DOHH2 (cell line): ENCODE data around the gene EMID1.

ENCODE experiments used
- EZH2phosphoT487 ChIP-seq: fragments of 200-600 bp; sonication (generic); IDR thresholded peaks from 2 replicates; pipeline ENCODE4 v1.6.1; 2017; ENCODE audit warnings: borderline replicate concordance, mild to moderate bottlenecking, antibody characterized with exemption, low read length, moderate library complexity, mixed read lengths
- TF ChIP-seq, protein P1 (sequence below): fragments of 200-600 bp; sonication (generic); IDR thresholded peaks from one replicate; pipeline ENCODE4 v1.5.1; 2014; ENCODE audit warnings: antibody characterized with exemption, mild to moderate bottlenecking, low read depth, low read length; ENCODE audit not compliant: poor library complexity, severe bottlenecking

DNA sequence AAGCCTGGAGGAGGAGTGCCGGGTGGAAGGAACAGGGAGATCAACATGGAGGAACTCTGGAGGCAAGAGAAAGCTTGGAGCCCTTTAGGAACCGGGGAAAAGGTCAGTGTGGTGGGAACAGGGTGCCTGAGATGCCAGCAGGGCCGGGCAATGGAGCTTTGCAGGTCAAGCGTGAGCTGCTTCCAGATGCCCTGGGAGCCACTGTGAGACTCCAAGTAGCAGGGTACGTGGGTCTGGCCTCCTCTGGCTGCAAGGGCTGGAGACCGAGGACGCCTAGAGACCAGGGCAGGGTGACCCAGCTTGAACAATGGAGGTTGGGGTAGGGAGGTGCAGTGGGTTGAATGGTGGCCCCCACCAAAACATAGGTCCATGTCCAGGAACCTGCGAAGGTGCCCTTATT is 15.6 kb upstream of the EMID1 start:
- TF ChIP-seq, protein P1, sequence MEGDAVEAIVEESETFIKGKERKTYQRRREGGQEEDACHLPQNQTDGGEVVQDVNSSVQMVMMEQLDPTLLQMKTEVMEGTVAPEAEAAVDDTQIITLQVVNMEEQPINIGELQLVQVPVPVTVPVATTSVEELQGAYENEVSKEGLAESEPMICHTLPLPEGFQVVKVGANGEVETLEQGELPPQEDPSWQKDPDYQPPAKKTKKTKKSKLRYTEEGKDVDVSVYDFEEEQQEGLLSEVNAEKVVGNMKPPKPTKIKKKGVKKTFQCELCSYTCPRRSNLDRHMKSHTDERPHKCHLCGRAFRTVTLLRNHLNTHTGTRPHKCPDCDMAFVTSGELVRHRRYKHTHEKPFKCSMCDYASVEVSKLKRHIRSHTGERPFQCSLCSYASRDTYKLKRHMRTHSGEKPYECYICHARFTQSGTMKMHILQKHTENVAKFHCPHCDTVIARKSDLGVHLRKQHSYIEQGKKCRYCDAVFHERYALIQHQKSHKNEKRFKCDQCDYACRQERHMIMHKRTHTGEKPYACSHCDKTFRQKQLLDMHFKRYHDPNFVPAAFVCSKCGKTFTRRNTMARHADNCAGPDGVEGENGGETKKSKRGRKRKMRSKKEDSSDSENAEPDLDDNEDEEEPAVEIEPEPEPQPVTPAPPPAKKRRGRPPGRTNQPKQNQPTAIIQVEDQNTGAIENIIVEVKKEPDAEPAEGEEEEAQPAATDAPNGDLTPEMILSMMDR: no peak
- TF ChIP-seq EZH2phosphoT487: no peak
